SKM-1 treated with dmso at 0.1 percent for 144 hours (cell line): ENCODE measurements around the gene UNC13A.
"Not testable (repeated sequence)": the region's sequence is repeated elsewhere in the genome, so short reads cannot be mapped to it uniquely, and the experiment has no call there.

Source experiments
- DNase-seq: peaks from one replicate; lab custom pipeline; 2025; ENCODE audit not compliant: unreplicated experiment; lab: John Stamatoyannopoulos, UW

The UNC13A gene

GRCh38 chr19:17576758-17577456 lies 111.2 kb downstream of the UNC13A start:
- DNase-seq = no peak

DNA sequence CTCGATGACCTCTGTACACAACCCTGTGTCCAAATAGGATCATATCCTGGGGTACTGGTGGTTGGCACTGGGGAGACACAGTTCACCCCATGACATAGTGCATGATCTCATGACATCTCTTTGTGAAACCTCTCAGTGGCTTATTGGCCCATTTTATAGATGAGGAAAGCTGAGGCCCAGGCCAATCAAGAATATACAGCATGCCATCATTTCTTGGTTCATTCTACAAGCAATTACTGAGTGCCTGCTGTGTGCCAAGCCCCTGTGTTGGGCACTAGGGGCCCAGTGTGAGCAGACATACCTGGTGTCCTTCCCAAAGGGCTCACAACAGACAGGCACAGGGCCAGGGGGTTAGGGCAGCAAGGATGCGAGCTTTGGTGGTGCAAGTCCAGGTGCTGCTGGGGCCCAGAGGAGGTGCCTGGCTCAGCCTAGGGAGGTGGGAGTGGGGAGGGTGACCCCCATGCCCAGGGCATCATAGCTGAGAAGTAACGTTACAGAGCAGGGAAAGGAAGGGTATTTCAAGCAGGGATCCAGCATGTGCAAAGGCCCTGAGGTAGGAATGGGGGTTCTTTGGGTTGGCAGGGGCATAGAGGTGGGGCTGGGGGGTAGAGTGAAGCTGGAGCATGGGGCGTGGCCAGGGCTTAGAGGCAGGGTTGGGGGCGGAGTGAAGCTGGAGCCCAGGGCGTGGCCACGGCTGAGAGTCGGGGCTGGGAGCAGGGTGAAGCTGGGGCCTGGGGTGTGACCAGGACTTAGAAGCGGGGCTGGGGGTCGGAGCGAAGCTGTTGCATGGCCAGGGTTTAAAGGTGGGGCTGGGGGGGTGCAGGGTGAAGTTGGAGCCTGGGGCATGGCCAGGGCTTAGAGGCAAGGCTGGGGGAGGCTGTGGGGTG lies 112.0 kb downstream of the UNC13A start:
- DNase-seq = no peak

DNA sequence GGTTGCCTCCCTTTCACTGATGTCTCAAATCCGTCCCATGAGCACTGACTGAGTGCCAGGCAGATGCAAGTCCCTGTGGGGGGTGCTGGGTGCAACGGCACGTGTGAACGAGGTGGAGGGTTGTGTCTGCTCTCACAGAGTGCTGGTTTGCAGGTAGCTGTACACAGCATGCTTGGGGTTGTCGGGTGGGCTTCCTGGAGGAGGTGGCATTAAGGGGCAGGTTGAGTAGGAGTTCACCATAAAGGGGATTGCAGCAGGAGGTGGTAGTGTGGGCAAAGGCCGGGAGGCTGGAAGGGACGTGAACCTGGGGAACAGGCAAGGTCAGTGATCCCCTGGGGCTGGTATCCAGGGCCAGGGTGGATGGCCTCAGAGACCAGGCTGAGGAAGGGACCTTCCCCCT lies 115.5 kb downstream of the UNC13A start:
- DNase-seq = no peak

- no peak for DNase-seq
Measured at GRCh38 chr19:17570791-17571190, 117.4 kb downstream of the UNC13A start.

- DNase-seq = not testable (repeated sequence)
Measured at GRCh38 chr19:17570291-17570690, 117.9 kb downstream of the UNC13A start.

- DNase-seq = no peak
Measured at GRCh38 chr19:17567940-17568339, 120.2 kb downstream of the UNC13A start.

- no peak for DNase-seq
Measured at GRCh38 chr19:17565611-17566010, 122.5 kb downstream of the UNC13A start.

DNA sequence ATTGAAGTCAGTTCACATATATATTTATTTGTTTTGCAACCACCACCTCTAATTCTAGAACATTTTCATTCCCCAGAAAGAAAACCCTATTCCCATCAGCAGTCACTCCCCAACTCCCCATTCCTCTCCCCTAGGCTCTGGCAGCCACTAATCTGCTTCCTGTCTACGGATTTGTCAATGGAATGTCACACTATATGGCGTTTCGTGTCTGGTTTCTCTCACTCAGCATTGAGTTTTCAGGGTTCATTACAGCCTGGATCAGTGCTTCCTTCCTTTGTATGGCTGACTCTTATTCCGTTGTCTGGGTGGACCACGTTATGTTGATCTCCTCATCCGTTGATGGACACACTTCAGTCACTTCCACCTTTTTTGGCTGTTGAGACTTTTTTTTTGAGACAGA lies 123.4 kb downstream of the UNC13A start:
- DNase-seq = no peak

GRCh38 chr19:17562561-17562960 lies 125.6 kb downstream of the UNC13A start:
- DNase-seq = no peak

DNA sequence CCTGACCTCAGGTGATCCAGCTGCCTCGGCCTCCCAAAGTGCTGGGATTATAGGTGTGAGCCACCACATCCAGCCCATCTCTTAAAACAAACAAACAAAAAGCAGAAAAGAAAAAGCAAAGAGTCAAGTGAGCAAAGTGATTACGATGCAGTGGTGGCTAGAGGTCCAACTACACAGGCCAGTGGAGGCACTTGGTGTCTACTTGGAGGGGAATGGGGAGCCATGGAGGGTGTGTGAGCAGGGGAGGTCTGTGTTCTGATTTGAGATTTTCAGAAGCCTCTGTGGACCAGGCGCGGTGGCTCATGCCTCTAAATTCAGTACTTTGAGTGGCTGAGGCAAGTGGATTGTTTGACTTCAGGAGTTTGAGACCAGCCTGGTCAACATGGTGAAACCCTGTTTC lies 126.1 kb downstream of the UNC13A start:
- DNase-seq = no peak

GRCh38 chr19:17560205-17560595 lies 128.0 kb downstream of the UNC13A start:
- DNase-seq = no peak

DNA sequence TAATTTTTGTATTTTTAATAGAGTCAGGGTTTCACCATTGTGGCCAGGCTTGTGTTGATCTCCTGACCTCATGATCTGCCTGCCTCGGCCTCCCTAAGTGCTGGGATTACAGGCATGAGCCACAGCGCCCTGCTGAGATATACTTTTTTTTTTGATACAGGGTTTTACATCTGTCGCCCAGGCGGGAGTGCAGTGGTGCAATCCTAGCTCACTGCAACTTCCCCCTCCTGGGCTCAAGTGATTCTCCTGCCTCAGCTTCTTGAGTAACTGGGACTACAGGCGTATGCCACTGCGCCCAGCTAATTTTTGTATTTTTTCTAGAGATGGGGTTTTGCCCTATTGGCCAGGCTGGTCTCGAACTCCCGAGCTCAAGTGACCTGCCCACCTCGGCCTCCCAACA lies 130.7 kb downstream of the UNC13A start:
- DNase-seq = peak; percentile 48

- DNase-seq = no peak
Measured at GRCh38 chr19:17556995-17557394, 131.2 kb downstream of the UNC13A start.

GRCh38 chr19:17555929-17556813 lies 132.0 kb downstream of the UNC13A start:
- peak; percentile 78 for DNase-seq

DNA sequence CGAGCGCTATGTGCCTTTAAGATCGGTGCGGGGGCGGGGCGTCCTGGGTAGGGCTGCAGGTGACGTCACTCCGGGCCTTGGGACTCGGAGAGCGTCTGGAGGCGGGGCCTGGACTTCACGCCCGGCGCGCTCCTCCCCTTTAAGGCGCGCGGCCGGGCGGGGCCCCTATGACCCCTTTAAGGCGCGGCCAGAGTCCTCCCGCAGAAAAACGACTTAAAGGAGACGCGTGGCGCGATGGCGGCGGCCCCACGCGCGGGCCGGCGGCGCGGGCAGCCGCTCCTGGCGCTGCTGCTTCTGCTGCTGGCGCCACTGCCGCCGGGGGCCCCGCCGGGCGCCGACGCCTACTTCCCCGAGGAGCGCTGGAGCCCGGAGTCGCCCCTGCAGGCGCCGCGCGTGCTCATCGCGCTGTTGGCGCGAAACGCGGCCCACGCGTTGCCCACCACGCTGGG lies 132.7 kb downstream of the UNC13A start, which contains the start of gene COLGALT1:
Gene COLGALT1, plus strand, starts transcription at position 170 of the 449 bp plus-strand sequence. Its CDS starts 65 bp downstream, at position 235.
- peak; percentile 96 for DNase-seq

DNA sequence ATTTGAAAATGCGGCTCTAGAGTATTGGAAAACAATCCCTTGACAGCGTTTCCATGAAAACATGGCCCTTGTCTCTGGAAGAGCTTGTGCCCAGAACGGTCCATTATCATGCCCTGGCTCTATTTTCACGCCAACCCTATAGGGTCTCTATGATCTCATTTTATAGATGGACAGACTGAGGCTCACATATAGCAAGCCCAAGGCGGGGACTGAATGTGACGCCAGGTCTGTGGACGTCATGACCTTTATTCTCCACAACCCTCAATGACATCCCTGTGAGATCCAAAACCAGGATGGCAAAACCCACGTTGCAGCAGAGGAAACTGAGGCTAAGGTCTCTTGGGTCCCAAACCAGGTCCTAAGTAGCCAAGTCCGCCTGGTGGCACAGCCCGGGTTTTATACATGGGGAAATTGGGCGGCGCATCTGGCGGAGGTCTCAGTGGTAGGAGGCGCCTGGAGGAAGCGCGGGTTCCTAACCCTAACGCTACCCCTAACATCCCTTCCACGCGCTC lies 133.1 kb downstream of the UNC13A start:
- DNase-seq = no peak

GRCh38 chr19:17553256-17553655 lies 134.9 kb downstream of the UNC13A start:
- DNase-seq = no peak

- DNase-seq = not testable (repeated sequence)
Measured at GRCh38 chr19:17552735-17553134, 135.4 kb downstream of the UNC13A start.
